ENCODE results near the gene NPLOC4.

NPLOC4 gene

DNA sequence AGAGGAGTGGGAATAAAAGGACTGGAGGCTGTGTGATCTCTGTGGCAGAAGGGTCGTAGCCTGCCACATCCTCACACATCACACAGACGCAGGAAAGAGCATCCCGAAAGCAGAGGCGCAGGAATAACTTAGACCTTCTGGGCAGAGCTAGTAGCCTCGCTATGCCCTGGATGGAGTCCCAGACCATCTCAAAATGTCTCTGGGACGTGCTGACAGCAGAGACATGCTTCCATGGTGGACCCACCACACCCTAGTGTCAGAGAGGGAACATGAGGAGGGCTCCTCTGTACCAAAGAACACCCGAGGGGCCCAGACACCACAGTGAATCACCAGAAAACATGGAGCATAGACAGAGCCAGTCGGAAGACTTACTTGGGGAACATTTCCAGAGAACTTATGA, 55.2 kb downstream of the NPLOC4 start:
- TF ChIP-seq, protein P1, sequence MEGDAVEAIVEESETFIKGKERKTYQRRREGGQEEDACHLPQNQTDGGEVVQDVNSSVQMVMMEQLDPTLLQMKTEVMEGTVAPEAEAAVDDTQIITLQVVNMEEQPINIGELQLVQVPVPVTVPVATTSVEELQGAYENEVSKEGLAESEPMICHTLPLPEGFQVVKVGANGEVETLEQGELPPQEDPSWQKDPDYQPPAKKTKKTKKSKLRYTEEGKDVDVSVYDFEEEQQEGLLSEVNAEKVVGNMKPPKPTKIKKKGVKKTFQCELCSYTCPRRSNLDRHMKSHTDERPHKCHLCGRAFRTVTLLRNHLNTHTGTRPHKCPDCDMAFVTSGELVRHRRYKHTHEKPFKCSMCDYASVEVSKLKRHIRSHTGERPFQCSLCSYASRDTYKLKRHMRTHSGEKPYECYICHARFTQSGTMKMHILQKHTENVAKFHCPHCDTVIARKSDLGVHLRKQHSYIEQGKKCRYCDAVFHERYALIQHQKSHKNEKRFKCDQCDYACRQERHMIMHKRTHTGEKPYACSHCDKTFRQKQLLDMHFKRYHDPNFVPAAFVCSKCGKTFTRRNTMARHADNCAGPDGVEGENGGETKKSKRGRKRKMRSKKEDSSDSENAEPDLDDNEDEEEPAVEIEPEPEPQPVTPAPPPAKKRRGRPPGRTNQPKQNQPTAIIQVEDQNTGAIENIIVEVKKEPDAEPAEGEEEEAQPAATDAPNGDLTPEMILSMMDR (IDR thresholded peaks at IDR 0.05; ENCODE audit: insufficient read depth, low read length, poor library complexity, severe bottlenecking) = no peak
- DNase-seq (ENCODE audit: extremely low read depth, insufficient read length) = no peak
- Histone ChIP-seq H3K27me3 (replicated peaks; ENCODE audit: control insufficient read depth, insufficient read depth, low read length) (no peaks in the 10 kb centered on the region), H3K36me3 (ENCODE audit: control insufficient read depth, insufficient read depth, low read length) (peaks cover 37% of the 10 kb centered on the region), H3K4me3 (replicated peaks; ENCODE audit: low read depth, low read length) (no peak overlapping the region)

GRCh38 chr17:81580481-81580880, 56.4 kb downstream of the NPLOC4 start:
- DNase-seq (ENCODE audit: extremely low read depth, insufficient read length) = no peak
- Histone ChIP-seq H3K36me3 (ENCODE audit: control insufficient read depth, insufficient read depth, low read length) (peaks cover 31% of the 10 kb centered on the region), H3K27me3 (replicated peaks; ENCODE audit: control insufficient read depth, insufficient read depth, low read length) (no peaks in the 10 kb centered on the region), H3K4me3 (replicated peaks; ENCODE audit: low read depth, low read length) (no peak overlapping the region)
- TF ChIP-seq, protein P1 (IDR thresholded peaks at IDR 0.05; ENCODE audit: insufficient read depth, low read length, poor library complexity, severe bottlenecking) = no peak

DNA sequence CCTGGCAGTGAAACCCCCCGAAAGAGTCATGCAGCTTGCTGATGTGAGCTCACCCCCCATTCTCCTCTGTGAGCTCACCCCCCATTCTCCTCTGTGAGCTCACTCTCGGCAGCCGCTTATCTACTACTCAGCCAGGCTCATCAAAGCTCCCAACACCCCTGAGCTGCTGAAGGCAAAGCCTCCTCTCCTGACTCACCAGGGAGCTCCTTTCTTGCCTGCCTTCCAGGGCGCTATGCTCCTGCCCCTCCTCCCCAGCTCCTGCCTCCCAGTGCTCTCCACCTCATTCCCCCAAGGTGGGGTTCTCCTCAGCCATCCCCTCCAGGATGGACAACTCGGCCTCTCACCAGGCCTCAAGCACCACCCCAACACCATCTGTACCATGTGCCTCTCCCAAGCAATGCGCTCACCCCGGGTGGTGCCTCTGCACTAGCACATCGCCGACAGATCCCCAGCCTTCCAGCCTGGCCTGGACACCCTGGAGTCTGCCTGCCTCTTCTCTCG, 57.0 kb downstream of the NPLOC4 start:
- TF ChIP-seq, protein P1 (IDR thresholded peaks at IDR 0.05; ENCODE audit: insufficient read depth, low read length, poor library complexity, severe bottlenecking) = no peak
- no peak overlapping the region for H3K4me3 ChIP-seq (replicated peaks; ENCODE audit: low read depth, low read length)
- H3K27me3 ChIP-seq (replicated peaks; ENCODE audit: control insufficient read depth, insufficient read depth, low read length) = no peaks in the 10 kb centered on the region
- peaks cover 31% of the 10 kb centered on the region for H3K36me3 ChIP-seq (ENCODE audit: control insufficient read depth, insufficient read depth, low read length)
- DNase-seq (ENCODE audit: extremely low read depth, insufficient read length) = no peak

DNA sequence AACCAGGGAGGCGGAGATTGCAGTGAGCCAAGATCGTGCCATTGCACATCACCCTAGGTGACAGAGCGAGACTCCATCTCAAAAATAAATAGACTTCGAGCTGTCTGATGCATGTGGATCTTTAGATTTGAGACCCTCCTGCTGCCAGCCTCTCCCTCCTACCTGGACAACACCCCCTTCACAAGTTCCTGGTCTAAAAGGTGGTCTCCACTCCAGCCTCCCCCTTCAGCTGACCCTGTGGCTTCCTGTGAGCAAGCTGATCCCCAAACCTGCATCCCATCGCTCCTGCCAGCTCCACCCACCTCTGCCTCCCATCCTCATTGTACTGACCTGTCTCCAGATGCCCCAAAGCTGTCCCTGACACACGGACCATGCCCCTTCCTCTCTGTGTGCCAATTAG, 57.6 kb downstream of the NPLOC4 start:
- no peak for DNase-seq (ENCODE audit: extremely low read depth, insufficient read length)
- TF ChIP-seq, protein P1 (IDR thresholded peaks at IDR 0.05; ENCODE audit: insufficient read depth, low read length, poor library complexity, severe bottlenecking) = no peak
- Histone ChIP-seq H3K27me3 (replicated peaks; ENCODE audit: control insufficient read depth, insufficient read depth, low read length) (no peaks in the 10 kb centered on the region), H3K36me3 (ENCODE audit: control insufficient read depth, insufficient read depth, low read length) (peaks cover 33% of the 10 kb centered on the region), H3K4me3 (replicated peaks; ENCODE audit: low read depth, low read length) (no peak overlapping the region)

GRCh38 chr17:81578561-81579225, 58.2 kb downstream of the NPLOC4 start:
- TF ChIP-seq, protein P1 (IDR thresholded peaks at IDR 0.05; ENCODE audit: insufficient read depth, low read length, poor library complexity, severe bottlenecking) = no peak
- H3K4me3 ChIP-seq (replicated peaks; ENCODE audit: low read depth, low read length) = no peak overlapping the region
- DNase-seq (ENCODE audit: extremely low read depth, insufficient read length) = no peak
- no peaks in the 10 kb centered on the region for H3K27me3 ChIP-seq (replicated peaks; ENCODE audit: control insufficient read depth, insufficient read depth, low read length)
- peaks cover 34% of the 10 kb centered on the region for H3K36me3 ChIP-seq (ENCODE audit: control insufficient read depth, insufficient read depth, low read length)

Measured in GM06990 (cell line).